COLO668 (cell line): Measurements from ENCODE around the gene TMEM126B.
A peak's percentile ranks its signal among the peaks of the same experiment; 100 is the strongest.
"Not testable (repeated sequence)": the region's sequence is repeated elsewhere in the genome, so short reads cannot be mapped to it uniquely, and the experiment has no call there.

ENCODE experiments used
- DNase-seq: peaks from one replicate; lab custom pipeline; 2025; ENCODE audit not compliant: unreplicated experiment; lab: John Stamatoyannopoulos, UW

The TMEM126B gene

DNA sequence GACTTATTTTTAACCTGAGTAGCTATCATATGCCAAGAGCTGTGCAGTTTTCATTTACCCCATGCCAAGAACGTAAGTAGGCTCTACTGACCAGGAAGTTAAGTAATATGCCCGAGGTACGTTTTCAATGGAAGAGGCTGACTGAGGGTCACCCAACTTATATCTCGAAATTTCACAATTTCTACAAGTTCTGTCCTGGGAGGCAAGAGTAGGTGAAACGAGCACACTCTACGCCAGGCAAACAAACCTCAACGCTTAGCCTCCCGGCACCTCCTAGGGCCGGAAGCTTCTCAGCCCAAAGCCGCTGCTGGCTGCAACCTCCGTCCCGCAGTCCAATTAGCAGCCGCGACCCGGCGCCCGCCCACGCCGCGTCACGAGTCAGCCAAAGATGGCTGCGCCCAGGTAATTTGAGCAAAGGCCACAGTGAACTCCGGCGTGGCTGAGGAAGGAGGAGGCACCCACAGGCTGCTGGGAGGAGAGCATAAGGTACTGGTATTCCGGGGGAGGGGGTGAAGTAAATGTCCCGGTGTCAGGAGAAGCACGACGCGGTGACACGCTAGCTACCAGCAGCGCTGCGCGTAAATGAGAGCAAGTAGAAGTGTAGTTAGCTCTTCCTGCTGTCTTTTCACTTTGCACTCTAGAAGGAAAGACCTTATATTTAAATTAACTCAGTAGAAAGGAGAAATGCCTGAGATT lies 19.4 kb downstream of the TMEM126B start, which contains the start of gene TMEM126A:
Gene TMEM126A, plus strand, starts transcription at position 364 of the 696 bp plus-strand sequence. CDS start 2,289 bp downstream, outside the sequence.
- DNase-seq, result peak; percentile 90

DNA sequence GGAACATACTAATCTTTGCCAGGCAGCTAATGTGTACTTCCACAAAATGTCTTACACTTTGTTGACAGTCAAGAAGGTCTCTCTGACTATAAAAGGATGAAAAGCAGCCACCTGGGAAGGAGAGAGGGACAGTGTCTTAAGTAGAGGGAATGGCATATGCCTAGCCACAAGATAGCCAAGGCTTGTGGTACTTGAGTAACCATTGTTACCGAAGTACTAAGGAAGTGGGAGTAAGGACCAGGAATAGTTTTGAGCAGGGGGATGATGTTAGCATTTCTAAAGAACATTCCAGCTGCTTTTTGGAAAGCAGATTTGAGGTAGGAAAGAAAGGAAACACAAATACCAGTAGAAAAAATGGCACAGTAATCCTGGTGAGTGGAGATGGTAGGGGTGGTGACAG lies 22.7 kb downstream of the TMEM126B start:
- DNase-seq, result no peak

DNA sequence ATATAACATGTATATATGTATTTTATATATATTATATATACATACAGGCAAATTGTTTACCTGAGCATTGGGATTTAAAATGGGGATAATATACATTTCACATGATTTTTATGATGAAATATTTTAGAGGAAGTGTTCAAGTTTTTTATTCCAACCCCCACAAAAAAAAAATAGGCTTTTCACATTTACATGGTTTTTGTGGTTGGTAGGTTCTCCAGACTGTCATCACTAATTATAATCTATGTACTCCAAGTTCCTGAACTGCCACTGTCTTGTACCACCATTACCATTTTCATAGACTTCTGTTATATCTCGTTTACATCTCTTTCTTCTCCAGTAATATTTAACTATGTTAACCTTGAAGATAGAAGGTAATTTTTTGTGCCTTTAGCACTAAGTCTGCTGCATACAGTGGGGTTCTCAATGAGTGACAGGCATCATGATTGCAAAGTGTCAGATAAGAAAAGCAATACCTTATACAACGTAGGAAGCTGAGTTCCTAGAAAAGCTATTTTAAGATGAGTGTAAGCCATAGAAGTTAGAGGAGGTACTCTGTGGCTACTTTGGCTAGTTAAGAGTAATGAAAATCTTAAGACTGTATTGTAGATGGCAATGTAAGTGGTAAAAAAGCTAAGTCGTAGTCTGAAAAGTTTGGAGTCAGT lies 24.5 kb downstream of the TMEM126B start:
- DNase-seq, result no peak

DNA sequence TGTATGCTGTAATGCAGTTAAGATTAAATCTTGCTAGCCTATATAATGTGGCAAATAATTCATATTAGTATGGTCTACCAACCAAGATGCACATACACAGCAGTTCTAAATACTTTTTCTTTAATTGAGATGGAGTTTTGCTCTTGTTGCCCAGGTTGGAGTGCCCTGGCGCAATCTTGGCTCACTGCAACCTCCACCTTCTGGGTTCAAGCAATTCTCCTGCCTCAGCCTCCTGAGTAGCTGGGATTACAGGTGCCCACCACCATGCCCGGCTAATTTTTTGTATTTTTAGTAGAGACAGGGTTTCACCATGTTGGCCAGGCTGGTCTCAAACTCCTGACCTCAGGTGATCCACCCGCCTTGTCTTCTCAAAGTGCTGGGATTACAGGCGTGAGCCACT lies 25.9 kb downstream of the TMEM126B start:
- DNase-seq, result not testable (repeated sequence)

DNA sequence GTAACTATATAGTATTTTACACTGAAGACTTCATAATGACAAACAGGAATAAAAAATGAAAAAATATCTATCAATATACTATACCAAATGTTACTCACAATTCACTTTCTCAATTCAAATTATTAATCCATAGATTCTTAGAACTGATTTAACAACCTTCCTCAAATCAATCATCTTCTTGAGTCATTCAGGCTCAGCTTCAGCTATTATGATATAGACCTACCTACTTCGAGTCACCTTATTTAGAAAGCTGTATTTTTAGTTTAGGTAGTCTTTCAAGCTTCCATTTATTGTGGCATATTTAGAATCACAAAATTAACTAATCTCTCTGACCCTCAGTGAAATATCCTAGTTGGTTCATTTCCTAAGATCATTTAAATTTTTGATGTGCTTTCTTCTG lies 28.4 kb downstream of the TMEM126B start:
- DNase-seq, result no peak

DNA sequence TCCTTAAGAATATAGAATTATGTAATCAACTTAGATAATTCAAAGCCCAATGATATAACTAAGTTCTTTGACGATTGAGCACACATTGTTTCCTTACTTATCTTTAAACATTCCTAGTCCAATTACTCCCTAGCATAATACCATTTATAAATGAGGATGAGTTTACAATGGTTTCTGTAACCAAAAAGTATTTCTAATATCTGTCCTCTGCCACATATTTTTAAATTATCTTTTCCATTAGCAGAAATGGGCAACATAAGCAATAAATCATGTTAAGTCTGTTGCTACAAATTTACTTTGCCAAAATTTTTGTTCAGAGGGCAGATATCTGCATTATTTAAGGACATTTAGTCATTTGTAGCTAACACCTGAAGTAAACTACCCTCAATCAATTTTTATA lies 29.8 kb downstream of the TMEM126B start:
- no peak for DNase-seq

DNA sequence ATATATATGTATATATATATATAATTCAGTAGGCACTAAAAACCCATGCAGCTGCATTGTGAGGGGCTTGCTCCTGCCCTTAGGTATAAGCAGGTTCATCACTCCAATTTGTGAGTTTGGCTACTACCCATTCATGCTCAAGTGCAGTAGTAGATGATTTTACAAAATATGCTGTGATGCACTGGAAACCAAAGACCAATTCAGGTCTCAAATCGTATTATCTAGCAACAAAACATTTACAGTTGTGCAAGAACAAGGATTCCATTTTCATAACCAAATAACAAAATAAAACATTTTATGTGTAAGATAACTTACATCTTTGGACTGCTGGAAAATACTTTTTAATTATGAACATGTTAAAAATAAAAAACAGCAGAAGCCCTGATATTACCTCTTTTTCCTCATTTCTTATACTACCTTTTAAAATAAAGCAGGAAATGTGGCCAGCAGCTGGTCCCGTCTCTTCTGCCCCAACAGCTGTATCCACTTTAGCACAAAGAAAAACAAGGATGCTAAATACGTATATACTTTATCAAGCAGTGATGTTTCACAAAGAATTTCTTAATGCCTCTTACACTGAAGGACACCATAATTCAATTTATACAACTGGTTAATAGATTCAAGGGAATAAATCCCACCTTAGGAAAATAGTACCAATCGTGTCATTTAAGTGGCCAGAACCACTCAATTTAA lies 33.7 kb downstream of the TMEM126B start:
- no peak for DNase-seq

DNA sequence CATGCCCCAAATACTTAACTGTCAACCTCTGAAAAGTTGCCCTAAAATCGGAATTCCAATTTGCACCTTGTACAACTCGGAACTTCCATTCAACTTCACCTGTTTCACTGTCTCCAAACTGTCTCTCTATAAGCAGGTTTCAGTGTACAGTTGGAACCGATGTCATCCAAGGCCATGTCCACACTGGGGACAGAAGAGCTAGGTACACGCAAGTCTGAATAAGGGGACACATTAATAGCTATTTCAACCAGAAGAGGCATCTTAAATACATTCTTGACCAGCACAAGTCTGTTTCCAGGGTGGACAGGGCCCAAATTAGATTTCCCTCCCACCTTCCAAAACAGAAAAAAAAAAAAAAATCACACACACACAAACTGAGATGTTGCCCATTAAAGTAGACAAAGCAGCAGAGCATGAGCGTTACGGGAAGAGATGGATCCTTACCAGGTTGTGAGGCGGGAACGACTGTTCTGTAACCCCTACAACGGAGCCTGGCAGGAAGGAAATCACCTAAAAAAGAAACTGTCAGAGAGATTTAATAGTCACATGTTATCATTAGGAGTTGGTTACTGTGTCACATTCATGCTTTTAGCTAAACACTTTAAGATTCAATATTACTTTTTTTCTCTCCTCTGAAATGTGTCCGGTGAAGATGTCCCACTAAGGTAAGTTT lies 34.8 kb downstream of the TMEM126B start:
- no peak for DNase-seq

DNA sequence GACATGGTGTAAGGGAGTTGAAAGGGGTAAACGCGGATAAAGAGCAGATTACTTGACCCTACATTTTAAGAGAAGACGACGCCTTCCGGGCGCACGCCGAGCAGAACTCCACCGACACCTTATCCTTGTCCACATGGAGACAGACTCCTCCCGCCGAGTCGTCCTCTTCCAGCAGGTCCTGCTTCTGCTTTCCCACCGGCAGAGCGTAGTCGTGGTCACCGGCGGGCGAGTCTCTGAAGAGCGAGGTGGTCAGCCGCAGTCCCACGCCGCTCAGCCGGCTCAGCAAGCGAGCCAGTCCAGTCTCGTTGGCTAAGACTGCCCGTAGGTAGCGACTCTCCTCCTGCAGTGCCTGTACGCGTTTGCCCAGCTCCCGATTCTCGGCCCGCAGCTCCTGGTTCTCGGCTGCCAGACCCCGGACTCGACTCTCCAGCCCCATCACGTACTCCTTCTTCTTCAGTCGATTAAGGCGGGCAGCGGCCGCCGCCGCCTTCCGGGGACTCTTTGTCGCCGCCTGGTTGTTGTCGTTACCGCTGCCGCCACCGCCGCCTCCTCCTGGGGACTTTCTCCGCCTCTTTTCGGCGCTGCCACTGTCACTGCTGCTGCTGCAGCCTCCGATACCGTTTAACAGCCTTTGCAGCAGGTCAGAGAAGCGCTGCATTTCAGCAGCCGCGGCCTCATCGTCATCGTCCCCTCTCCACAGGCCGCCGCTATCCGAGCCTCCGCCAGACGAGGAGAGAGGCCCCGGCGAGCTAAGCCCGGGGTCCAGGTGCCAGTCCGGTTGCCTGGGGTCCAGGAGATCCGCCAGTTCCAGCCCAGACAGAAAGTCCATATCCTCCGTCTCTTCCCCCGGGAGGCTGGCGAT lies 35.6 kb downstream of the TMEM126B start:
- peak; percentile 81 for DNase-seq

DNA sequence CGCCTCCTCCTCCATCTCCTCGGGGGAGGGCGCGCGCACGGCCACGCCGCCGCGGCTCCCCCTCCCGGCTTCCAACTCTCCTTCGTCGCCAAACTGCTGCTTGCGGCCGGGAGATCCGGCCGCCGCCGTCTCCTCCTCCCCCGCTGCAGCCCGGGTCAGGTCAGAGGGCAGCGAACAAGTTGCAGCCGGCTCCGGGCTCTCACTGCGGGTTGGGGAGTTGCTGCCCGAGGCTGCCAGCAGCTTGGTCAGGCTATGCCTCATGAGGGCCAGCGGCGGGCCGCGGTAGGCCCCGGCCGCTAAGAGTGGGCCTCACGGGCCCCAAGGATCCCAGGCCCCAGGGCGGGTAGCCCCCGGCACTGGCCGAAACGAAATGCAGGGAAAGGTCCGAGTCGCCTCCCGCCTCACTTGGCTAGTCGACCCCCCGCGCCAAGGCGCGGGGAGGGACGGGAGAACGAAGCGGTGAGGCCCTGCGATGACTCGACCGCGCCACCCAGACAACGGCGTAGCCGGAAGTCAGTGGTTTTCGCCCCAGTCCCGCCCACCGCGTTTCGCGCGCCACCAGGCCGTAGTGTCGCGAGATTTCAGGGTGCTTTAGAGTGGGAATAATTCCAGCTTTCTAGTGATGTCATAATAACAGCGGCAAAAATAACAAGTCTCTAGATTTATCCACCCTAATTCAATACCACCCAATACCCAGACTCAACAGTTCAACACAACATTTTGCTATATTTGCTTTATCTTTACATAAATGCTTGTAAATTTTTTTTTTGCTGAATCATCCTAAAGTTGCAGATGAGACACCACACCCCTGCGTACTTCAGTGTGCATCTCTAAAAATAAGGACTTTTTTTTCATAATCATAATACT lies 36.5 kb downstream of the TMEM126B start, which contains the start of gene CREBZF:
Gene CREBZF, minus strand, starts transcription at position 515 of the 867 bp plus-strand sequence. Its CDS starts 254 bp downstream, at position 261.
- peak; percentile 93 for DNase-seq

DNA sequence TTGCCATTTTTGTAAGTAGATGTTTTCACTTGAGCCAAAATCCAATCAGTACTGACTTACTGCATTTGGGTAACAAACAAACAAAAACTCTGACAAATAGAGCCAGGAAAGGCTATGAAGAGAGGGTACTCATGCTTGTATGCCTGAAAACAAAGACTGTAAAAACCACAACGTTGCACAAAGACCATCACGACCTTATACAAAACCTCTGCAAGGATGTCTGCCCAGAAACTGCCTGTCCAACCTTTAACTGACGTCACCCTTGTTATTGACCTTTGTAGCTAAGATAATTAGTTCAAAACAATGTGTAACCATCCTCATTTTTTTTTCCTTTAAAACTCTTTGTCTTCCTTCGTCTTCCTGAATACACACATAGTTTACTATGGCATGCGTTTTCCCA lies 37.3 kb downstream of the TMEM126B start:
- DNase-seq, result no peak

DNA sequence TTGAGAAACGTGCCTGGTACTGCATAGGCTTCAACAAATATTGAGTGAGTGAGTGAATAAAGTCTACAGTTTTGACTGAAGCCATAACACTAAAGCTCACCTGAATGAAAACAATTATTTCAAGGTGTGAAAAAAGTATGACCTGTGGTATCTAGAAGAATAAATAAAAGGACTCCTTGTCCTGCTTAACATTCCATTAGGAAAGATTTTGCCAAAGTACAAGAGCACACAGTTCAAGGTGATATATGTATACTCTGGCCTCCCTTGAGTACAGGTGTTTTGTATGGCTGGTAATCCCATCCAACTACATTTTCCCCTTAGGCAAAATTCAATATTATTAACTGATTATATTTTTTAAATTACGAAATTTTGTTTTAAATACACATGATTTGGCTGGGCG lies 38.3 kb downstream of the TMEM126B start:
- no peak for DNase-seq

DNA sequence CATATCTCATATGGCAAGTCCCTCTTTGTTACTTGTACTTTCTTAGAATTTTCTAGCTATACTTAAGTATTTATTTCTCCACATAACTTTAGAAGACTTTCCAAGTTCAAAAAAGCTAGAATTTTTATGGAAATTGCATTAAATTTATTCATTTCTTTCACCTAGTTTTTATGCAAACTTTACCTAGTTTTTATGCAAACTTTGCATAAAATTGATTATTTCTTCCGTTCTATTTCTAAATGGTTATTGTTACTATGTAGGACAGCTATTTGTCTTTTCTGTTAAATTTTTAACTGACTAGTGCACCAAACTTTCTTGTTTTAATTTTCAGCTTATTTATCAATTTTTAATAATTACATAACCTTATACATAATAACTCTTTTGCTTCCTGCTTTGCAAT lies 39.8 kb downstream of the TMEM126B start:
- no peak for DNase-seq

DNA sequence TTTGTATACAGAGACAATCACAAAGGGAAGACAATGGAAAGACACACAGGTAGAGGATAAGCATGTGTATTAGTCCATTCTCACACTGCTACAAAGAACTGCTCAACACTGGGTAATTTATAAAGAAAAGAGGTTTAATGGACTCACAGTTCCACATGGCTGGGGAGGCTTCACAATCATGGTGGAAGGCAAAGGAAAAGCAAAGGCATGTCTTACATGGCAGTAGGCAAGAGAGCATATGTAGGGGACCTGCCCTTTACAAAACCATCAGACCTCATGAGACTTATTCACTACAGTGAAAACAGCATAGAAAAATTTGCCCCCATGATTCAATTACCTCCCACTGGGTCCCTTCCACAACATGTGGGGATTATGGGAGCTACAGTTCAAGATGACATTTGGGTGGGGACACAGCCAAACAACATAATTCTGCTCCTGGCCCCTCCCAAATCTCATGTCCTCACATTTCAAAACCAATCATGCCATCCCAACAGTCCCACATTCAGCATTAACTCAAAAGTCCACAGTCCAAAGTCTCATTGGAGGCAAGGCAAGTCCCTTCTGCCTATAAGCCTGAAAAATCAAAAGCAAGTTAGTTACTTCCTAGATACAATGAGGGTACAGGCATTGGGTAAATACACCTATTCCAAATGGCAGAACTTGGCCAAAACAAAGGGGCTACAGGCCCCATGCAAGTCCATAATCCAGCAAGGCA lies 42.7 kb downstream of the TMEM126B start:
- not testable (repeated sequence) for DNase-seq

DNA sequence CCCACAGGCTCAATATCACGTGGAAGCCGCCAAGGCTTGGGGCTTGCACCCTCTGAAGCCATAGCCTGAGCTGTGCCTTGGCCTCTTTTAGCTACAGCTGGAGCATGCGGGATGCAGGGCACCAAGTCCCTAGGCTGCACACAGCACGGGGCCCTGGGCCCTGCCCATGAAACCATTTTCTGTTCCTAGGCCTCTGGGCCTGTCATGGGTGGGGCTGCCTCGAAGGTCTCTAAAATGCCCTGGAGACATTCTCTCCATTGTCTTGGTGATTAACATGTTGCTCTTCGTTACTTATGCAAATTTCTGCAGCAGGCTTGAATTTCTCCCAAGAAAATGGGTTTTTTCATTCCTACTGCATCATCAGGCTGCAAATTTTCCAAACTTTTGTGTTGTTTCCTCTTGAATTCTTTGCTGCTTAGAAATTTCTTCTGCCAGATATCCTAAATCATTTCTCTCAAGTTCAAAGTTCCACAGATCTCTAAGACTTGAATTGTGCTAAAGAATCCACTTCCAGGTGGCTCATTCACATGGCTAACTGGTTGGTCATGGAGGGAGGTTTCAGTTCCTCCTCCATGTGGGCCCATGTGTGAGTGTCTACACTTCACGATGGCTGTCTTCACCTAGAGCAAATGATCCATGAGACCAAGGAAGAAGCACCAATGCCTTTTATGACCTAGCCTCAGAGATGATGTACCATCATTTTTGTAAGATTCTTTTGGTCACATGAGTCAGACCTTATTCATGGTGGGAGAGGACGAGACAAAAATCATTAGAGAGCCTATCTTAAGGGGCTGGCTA lies 43.9 kb downstream of the TMEM126B start:
- no peak for DNase-seq

DNA sequence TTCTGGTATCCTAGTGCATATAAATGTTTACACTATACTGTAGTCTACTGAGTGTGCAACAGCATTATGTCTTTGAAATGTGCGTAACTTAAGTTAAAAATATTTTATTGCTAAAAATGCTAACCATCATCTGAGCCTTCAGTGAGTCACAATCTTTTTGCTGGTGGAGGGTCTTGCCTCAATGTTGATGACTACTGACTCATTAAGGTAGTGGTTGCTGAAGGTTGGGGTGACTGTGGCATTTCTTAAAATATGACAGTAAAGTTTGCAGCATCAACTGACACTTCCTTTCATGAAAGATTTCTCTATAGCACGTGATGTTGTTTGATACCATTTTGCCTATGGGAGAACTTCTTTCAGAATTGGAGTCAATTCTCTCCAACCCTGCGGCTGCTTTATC lies 45.0 kb downstream of the TMEM126B start:
- DNase-seq, result no peak

DNA sequence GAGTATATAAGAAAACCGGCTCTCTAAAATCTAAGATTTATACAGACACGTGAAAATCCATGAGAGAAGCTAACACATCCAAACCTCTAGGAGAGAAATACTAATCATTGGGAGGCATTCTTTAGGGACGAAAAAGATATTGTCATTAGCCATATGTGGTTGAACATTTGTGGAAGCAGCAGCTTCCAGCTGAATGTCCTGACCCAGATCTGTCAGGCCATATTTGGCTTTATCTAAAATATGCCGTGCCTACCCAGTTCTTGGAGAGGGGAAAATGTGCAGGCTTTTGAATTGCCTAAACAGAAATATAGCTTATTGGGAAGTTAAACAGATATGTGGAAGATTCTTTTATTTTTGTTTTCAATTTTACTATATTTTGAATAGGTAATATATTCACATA lies 51.2 kb downstream of the TMEM126B start:
- no peak for DNase-seq

DNA sequence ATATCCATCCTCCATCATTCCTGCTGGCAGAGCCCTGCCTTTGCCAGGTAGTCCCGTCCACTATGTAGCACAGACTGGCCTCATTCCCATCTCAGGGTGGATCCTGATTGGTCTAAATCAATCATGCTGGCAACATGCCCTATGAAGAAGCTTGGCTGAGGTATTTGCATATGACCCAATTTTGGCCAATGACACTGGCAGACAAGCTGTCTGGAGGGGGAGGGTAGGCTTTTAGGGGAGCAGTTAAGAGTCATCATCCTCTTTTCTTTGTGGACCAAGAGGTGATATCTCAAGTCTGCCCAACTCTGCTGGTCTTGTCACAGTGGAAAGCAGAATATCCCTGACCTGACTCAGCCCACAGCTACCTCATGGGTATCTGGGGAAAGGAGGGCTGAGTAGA lies 52.5 kb downstream of the TMEM126B start:
- DNase-seq, result no peak
